ENCODE results near the gene RCE1. TPM values are rescaled to one million over a fixed set of nuclear protein-coding genes. Genes with fewer than 3 reads are reported as not detected.
A peak's percentile ranks its signal among the peaks of the same experiment; 100 is the strongest.

Gene RCE1
- polyA plus RNA-seq, 1 experiment, result 20.1 TPM

DNA sequence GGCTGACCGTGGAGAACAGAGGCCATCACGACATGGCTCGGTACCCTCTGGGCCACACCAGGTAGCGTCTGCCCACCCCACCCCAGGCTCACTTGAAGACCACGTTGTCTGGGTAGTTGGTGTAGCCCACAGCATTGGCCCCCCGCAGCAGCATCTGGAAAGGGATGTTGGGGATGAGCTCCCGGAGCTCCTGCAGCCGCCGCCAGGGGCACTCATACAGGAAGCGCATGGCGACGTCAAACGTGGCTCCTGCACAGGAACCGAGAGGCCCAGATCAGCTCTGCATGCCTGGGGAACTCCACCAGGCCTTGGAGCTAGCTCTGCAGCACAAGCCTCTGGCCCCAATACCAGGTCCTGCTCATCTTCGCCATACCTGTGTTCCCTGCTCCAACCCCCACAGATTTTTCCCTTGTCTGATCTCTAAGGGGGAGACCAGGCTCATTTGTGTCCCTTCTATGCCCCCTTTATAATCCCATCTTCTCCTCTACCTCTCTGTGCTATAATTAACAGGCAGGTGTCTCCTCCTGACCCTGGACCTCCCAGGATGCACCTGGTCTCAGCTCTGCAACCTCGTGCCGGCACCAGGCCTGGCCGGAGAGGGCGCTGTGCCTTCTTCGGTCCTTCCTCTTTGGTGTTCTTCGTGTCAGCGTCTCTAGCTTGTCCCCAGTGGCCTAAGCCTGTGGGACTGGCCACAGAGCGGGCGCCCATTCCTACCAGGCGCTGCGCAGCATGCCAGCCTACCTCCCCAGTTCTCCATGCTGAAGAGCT, 8.6 kb downstream of the RCE1 start:
- ChIA-PET CTCF (interaction anchor here (0.8 to 1.2 kb wide), 2 partner anchors 8 to 124 kb away, joined by 3 read pairs; no protein-coding TSS in a partner anchor), POLR2A (no interaction called here)
- no peak for DNase-seq (ENCODE audit: low read depth)
- TF ChIP-seq CTCF (IDR thresholded peaks at IDR 0.05; ENCODE audit: insufficient read depth, low read depth, low read length), result peak; percentile 32
- Histone ChIP-seq H3K4me3 (ENCODE audit: low read depth, low read length) (no peak overlapping the region), H3K36me3 (ENCODE audit: control insufficient read depth, insufficient read depth, low read length) (peaks cover 13% of the 10 kb centered on the region), H3K27me3 (ENCODE audit: control insufficient read depth, insufficient read depth, low read length) (no peaks in the 10 kb centered on the region)

GRCh38 chr11:66852466-66853241, 9.4 kb downstream of the RCE1 start:
- ChIA-PET CTCF (interaction anchor here (0.8 to 1.2 kb wide), 2 partner anchors 8 to 123 kb away, joined by 3 read pairs; no protein-coding TSS in a partner anchor), POLR2A (no interaction called here)
- Histone ChIP-seq H3K4me3 (ENCODE audit: low read depth, low read length) (no peak overlapping the region), H3K36me3 (ENCODE audit: control insufficient read depth, insufficient read depth, low read length) (peaks cover 10% of the 10 kb centered on the region), H3K27me3 (ENCODE audit: control insufficient read depth, insufficient read depth, low read length) (no peaks in the 10 kb centered on the region)
- DNase-seq (ENCODE audit: low read depth), result no peak
- no peak for TF ChIP-seq CTCF (IDR thresholded peaks at IDR 0.05; ENCODE audit: insufficient read depth, low read depth, low read length)

DNA sequence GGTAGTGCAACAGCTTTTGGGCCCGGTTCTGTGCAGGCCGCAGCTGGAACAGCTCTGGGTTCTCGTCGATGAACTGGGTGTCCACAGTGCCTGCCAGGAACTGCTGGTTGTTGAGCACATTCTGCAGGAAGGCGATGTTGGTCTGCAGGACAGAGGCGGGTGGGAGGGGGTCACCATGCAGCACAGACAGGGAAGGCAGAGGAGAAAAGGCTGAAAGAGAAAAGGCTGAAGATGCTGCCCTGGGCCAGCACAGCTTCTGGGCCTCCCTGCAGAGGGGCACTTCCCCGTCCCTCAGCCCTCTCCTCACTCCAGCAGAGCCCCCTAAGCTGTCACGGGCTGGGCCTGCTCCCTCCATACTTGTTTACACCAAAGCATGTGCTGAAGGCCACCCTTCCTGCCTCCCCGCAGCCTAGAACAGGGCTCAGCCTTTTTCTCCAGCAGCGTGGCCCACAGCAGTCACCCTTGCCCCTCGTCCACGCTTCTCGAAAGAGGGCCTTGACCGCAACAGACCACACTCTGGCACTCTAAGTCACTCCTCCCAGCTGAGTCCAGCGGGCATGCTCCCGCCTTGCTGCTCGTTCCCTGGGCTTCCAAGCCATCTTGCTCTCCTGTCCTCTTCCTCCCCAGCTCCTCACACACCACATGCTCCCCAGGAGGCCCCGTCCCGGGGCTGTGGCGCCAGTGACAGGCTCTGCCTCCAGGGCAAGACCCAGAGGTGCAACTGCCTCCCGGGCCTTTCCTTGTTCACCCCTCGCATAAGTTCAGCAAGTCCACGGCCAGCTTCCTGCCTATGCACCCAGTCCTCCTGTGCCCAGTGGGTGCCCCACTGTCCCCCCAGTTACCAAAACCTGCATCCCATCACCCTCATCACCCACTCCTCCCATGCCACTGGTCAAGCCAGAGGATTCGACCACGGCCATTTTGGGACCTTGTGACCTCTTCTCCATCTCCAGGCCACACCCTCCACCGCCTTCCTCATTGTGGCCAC, 10.3 kb downstream of the RCE1 start:
- TF ChIP-seq CTCF (IDR thresholded peaks at IDR 0.05; ENCODE audit: insufficient read depth, low read depth, low read length), result no peak
- no peak overlapping the region for H3K4me3 ChIP-seq (ENCODE audit: low read depth, low read length)
- CTCF ChIA-PET, result no interaction called here
- DNase-seq (ENCODE audit: low read depth), result no peak
- no peaks in the 10 kb centered on the region for H3K27me3 ChIP-seq (ENCODE audit: control insufficient read depth, insufficient read depth, low read length)
- POLR2A ChIA-PET, result no interaction called here
- H3K36me3 ChIP-seq (ENCODE audit: control insufficient read depth, insufficient read depth, low read length), result peaks cover 9% of the 10 kb centered on the region

DNA sequence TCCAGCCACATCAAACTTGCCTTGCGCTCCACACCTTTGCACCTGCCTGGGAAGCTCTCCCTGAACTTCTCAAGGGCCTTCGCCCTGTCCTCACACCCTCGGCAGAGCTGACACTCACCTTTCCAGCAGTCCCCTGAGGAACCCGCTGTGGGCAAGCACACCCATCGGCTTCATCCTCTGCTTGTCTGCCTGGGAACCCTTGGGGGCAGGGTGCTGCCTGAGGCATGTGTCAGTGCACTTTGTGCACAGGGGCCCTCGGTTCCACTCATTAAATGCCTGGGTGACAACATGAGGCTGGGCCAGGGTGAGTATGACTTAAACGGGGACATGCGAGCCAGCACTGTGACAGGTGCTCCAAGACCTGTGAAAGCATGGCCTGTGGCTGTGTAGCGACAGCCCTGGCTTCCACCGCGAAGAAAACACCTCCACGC, 11.0 kb downstream of the RCE1 start:
- no peak for DNase-seq (ENCODE audit: low read depth)
- CTCF ChIA-PET, result no interaction called here
- Histone ChIP-seq H3K36me3 (ENCODE audit: control insufficient read depth, insufficient read depth, low read length) (peaks cover 7% of the 10 kb centered on the region), H3K4me3 (ENCODE audit: low read depth, low read length) (no peak overlapping the region), H3K27me3 (ENCODE audit: control insufficient read depth, insufficient read depth, low read length) (no peaks in the 10 kb centered on the region)
- TF ChIP-seq CTCF (IDR thresholded peaks at IDR 0.05; ENCODE audit: insufficient read depth, low read depth, low read length), result no peak
- POLR2A ChIA-PET, result no interaction called here

Data from BJ (cell line).